DND-41 (cell line): ENCODE measurements around the gene MAP2K5.

Source experiments
- ATAC-seq: fragments of 200-7000 bp; cut with Tn5 transposase; 3 replicates; pipeline ENCODE4 v1.9.1; 2021; ENCODE audit warnings: low read depth; ENCODE audit not compliant: insufficient read depth
- DNase-seq: peaks from one replicate; pipeline ENCODE4 v3.0.0-alpha.2; 2020
- H2AFZ ChIP-seq: 2 replicates; pipeline ENCODE4 v1.6.0; 2012; ENCODE audit warnings: low read depth, low read length
- H3K27ac ChIP-seq: 2 replicates; pipeline ENCODE4 v1.5.1; 2012; ENCODE audit warnings: low read length, inconsistent platforms
- H3K27me3 ChIP-seq: fragments of 200-600 bp; sonication (generic); 2 replicates; pipeline ENCODE4 v1.6.0; 2012; ENCODE audit warnings: low read length, mild to moderate bottlenecking, inconsistent platforms; ENCODE audit not compliant: insufficient read depth, poor library complexity
- H3K36me3 ChIP-seq: 2 replicates; pipeline ENCODE4 v1.5.1; 2012; ENCODE audit warnings: low read length, inconsistent platforms; ENCODE audit not compliant: insufficient read depth
- H3K4me1 ChIP-seq: 2 replicates; pipeline ENCODE4 v1.5.1; 2012; ENCODE audit warnings: mild to moderate bottlenecking, low read length; ENCODE audit not compliant: insufficient read depth
- H3K4me2 ChIP-seq: 2 replicates; pipeline ENCODE4 v1.6.0; 2012; ENCODE audit warnings: mild to moderate bottlenecking, moderate library complexity, low read length, inconsistent platforms; ENCODE audit not compliant: insufficient read depth
- H3K4me3 ChIP-seq, 2 experiments: fragments of 200-600 bp in 1 of 2; shearing (Covaris generic) in 1 of 2; 2 replicates each; pipeline ENCODE4 v1.5.1; 2012 to 2016; ENCODE audit warnings: inconsistent platforms in 2 of 2, low read length in 2 of 2, mild to moderate bottlenecking in 2 of 2, low read depth in 1 of 2, moderate library complexity in 1 of 2
- H3K79me2 ChIP-seq: 2 replicates; pipeline ENCODE4 v1.6.0; 2012; ENCODE audit warnings: low read length, inconsistent platforms; ENCODE audit not compliant: insufficient read depth
- H3K9ac ChIP-seq: 2 replicates; pipeline ENCODE4 v1.6.0; 2012; ENCODE audit warnings: low read depth, mild to moderate bottlenecking, inconsistent platforms, low read length, moderate library complexity
- H3K9me3 ChIP-seq: 2 replicates; pipeline ENCODE4 v1.5.1; 2012; ENCODE audit warnings: low read length, moderate library complexity, mild to moderate bottlenecking, inconsistent platforms; ENCODE audit not compliant: insufficient read depth, severe bottlenecking
- H4K20me1 ChIP-seq: 2 replicates; pipeline ENCODE4 v1.6.0; 2012; ENCODE audit warnings: low read length; ENCODE audit not compliant: insufficient read depth
- CTCF ChIP-seq: IDR thresholded peaks from 2 replicates; pipeline ENCODE4 v1.5.1; 2012; ENCODE audit warnings: borderline replicate concordance, low read length, moderate library complexity, mild to moderate bottlenecking; ENCODE audit not compliant: poor library complexity, severe bottlenecking; ENCODE audit errors: extremely low read depth
- EZH2 ChIP-seq: IDR thresholded peaks from 3 replicates; pipeline ENCODE4 v1.6.1; 2012; ENCODE audit warnings: borderline replicate concordance, low read depth, mild to moderate bottlenecking, moderate library complexity, low read length, inconsistent platforms; ENCODE audit not compliant: severe bottlenecking

The MAP2K5 gene

GRCh38 chr15:67547064-67547463 is 4.6 kb downstream of the MAP2K5 start:
- no peak overlapping the region for H3K4me2 ChIP-seq
- H3K79me2 ChIP-seq: peaks cover 52% of the 10 kb centered on the region
- no peak overlapping the region for H3K27ac ChIP-seq
- peaks cover 21% of the 10 kb centered on the region for H3K4me1 ChIP-seq
- no peak overlapping the region for H2AFZ ChIP-seq
- no peak for TF ChIP-seq EZH2
- TF ChIP-seq CTCF: no peak
- no peaks in the 10 kb centered on the region for H4K20me1 ChIP-seq
- H3K9me3 ChIP-seq: no peaks in the 10 kb centered on the region
- H3K9ac ChIP-seq: no peak overlapping the region
- DNase-seq: no peak
- H3K27me3 ChIP-seq: no peaks in the 10 kb centered on the region
- H3K4me3 ChIP-seq: no peak overlapping the region
- H3K36me3 ChIP-seq: peaks cover 40% of the 10 kb centered on the region
- no peak for ATAC-seq

- no peaks in the 10 kb centered on the region for H3K27me3 ChIP-seq
- H3K4me1 ChIP-seq: peaks cover 21% of the 10 kb centered on the region
- DNase-seq: no peak
- no peaks in the 10 kb centered on the region for H3K9me3 ChIP-seq
- no peaks in the 10 kb centered on the region for H4K20me1 ChIP-seq
- ATAC-seq: no peak
- peaks cover 40% of the 10 kb centered on the region for H3K36me3 ChIP-seq
- H3K4me2 ChIP-seq: no peak overlapping the region
- H3K79me2 ChIP-seq: peaks cover 45% of the 10 kb centered on the region
- H2AFZ ChIP-seq: no peak overlapping the region
- no peak overlapping the region for H3K4me3 ChIP-seq
- H3K27ac ChIP-seq: no peak overlapping the region
- TF ChIP-seq CTCF (no peak), EZH2 (no peak)
- H3K9ac ChIP-seq: no peak overlapping the region
These were observed 5.3 kb downstream of the MAP2K5 start for GRCh38 chr15:67547836-67548235.

GRCh38 chr15:67548236-67548852 is 5.8 kb downstream of the MAP2K5 start:
- H3K36me3 ChIP-seq: peaks cover 40% of the 10 kb centered on the region
- H3K4me2 ChIP-seq: no peak overlapping the region
- no peaks in the 10 kb centered on the region for H3K9me3 ChIP-seq
- peaks cover 18% of the 10 kb centered on the region for H3K4me1 ChIP-seq
- no peak for TF ChIP-seq EZH2
- TF ChIP-seq CTCF: no peak
- H2AFZ ChIP-seq: no peak overlapping the region
- H3K79me2 ChIP-seq: peaks cover 40% of the 10 kb centered on the region
- no peak overlapping the region for H3K27ac ChIP-seq
- no peak for ATAC-seq
- no peak for DNase-seq
- H3K27me3 ChIP-seq: no peaks in the 10 kb centered on the region
- no peaks in the 10 kb centered on the region for H4K20me1 ChIP-seq
- H3K4me3 ChIP-seq: no peak overlapping the region
- no peak overlapping the region for H3K9ac ChIP-seq
